H1 (cell line): Measurements from ENCODE around the gene CMKLR1. TPM values are rescaled to one million over a fixed set of nuclear protein-coding genes. Genes with fewer than 3 reads are reported as not detected.

Experiments
- CTCF ChIA-PET: fragments of 300-600 bp; sonication (Branson Sonifier 250); formaldehyde crosslinking; loops from one replicate; lab custom pipeline; 2021; ENCODE audit not compliant: partially characterized antibody; lab: Charles Lee
- POLR2A ChIA-PET: fragments of 300-600 bp; sonication (Branson Sonifier 250); formaldehyde crosslinking; loops from one replicate; lab custom pipeline; 2021; ENCODE audit warnings: inconsistent platforms; ENCODE audit not compliant: partially characterized antibody; lab: Charles Lee
- DNase-seq, 2 experiments: peaks; one replicate each; pipeline versions ENCODE4 v3.0.0 to v3.0.0-alpha.2; 2010 to 2022; ENCODE audit warnings: low spot score in 2 of 2, low read depth in 1 of 2, mixed read lengths in 1 of 2
- FAIRE-seq: peaks from 2 replicates; lab custom pipeline; 2011; peaks lifted over from hg19 to GRCh38; lab: Jason Lieb, UNC
- H2AFZ ChIP-seq: 2 replicates; pipeline ENCODE4 v1.8.1; 2012; ENCODE audit warnings: low read length, inconsistent platforms
- H2AK5ac ChIP-seq: 2 replicates; pipeline ENCODE4 v1.6.1; 2013; ENCODE audit warnings: low read depth, low read length
- H2BK120ac ChIP-seq: replicated peaks from 2 replicates; pipeline ENCODE3; 2013; ENCODE audit warnings: low read depth, low read length, inconsistent platforms
- H2BK12ac ChIP-seq: 2 replicates; pipeline ENCODE4 v1.6.1; 2013; ENCODE audit warnings: low read depth, low read length
- H2BK15ac ChIP-seq: 2 replicates; pipeline ENCODE4 v1.6.1; 2013; ENCODE audit warnings: low read length
- H2BK20ac ChIP-seq: 2 replicates; pipeline ENCODE4 v1.6.1; 2013; ENCODE audit warnings: low read length
- H2BK5ac ChIP-seq: 2 replicates; pipeline ENCODE4 v1.6.1; 2013; ENCODE audit warnings: low read depth, low read length
- H3K14ac ChIP-seq: 2 replicates; pipeline ENCODE4 v1.6.1; 2013; ENCODE audit warnings: inconsistent platforms; ENCODE audit not compliant: insufficient read length
- H3K18ac ChIP-seq: 2 replicates; pipeline ENCODE4 v1.6.1; 2013; ENCODE audit warnings: low read length; ENCODE audit errors: extremely low read depth
- H3K23ac ChIP-seq: 2 replicates; pipeline ENCODE4 v1.6.1; 2013; ENCODE audit warnings: inconsistent platforms; ENCODE audit not compliant: insufficient read length
- H3K23me2 ChIP-seq: 2 replicates; pipeline ENCODE4 v1.6.1; 2013; ENCODE audit warnings: low read depth, low read length
- H3K27ac ChIP-seq: 2 replicates; pipeline ENCODE4 v1.6.1; 2011; ENCODE audit warnings: low read depth, low read length, inconsistent platforms
- H3K27me3 ChIP-seq, 4 experiments: replicated peaks in 1 of 4; 1 replicate in 1 of 4; 2 replicates in 3 of 4; pipeline versions ENCODE4 v1.6.1 to v1.8.1; 2011 to 2013; ENCODE audit warnings: low read length in 3 of 4, mild to moderate bottlenecking in 3 of 4, inconsistent platforms in 2 of 4, mixed read lengths in 2 of 4, moderate library complexity in 1 of 4; ENCODE audit not compliant: control insufficient read depth in 3 of 4, insufficient read depth in 3 of 4; ENCODE audit errors: extremely low read depth in 1 of 4
- H3K36me3 ChIP-seq, 4 experiments: 2 replicates each; pipeline versions ENCODE4 v1.6.1 to v1.8.1; 2011 to 2013; ENCODE audit warnings: mild to moderate bottlenecking in 4 of 4, low read length in 3 of 4, moderate library complexity in 2 of 4, control low read depth in 1 of 4, inconsistent platforms in 1 of 4; ENCODE audit not compliant: insufficient read depth in 4 of 4, control insufficient read depth in 2 of 4
- H3K4ac ChIP-seq: replicated peaks from 2 replicates; pipeline ENCODE3; 2013; ENCODE audit warnings: low read length, low read depth, mixed read lengths, inconsistent platforms; ENCODE audit not compliant: insufficient read length
- H3K4me1 ChIP-seq, 4 experiments: replicated peaks in 1 of 4; 1 replicate in 1 of 4; 2 replicates in 3 of 4; pipeline versions ENCODE4 v1.6.1 to v1.8.1; 2011 to 2013; ENCODE audit warnings: low read length in 3 of 4, inconsistent platforms in 2 of 4, mixed read lengths in 1 of 4; ENCODE audit not compliant: insufficient read depth in 4 of 4, control insufficient read depth in 3 of 4
- H3K4me2 ChIP-seq, 2 experiments: 2 replicates each; pipeline versions ENCODE4 v1.6.1 to v1.8.1; 2011 to 2013; ENCODE audit warnings: low read depth in 2 of 2, low read length in 2 of 2, control low read depth in 1 of 2, inconsistent platforms in 1 of 2, mild to moderate bottlenecking in 1 of 2; ENCODE audit not compliant: insufficient read depth in 1 of 2
- H3K4me3 ChIP-seq, 4 experiments: fragments of 200-600, 300-600 bp in 1 of 4; sonication (generic), shearing (Covaris generic), sonication (Bioruptor Twin) in 1 of 4; 2 replicates each; pipeline versions ENCODE4 v1.5.1 to v1.8.1; 2011 to 2016; ENCODE audit warnings: low read length in 4 of 4, low read depth in 3 of 4, control low read depth in 2 of 4, inconsistent platforms in 2 of 4, mild to moderate bottlenecking in 2 of 4, mixed read lengths in 1 of 4, moderate library complexity in 1 of 4; ENCODE audit not compliant: insufficient read depth in 2 of 4; ENCODE audit errors: extremely low read depth in 1 of 4
- H3K56ac ChIP-seq: replicated peaks from 2 replicates; pipeline ENCODE3; 2013; ENCODE audit warnings: low read depth, mild to moderate bottlenecking, mixed read lengths, low read length, inconsistent platforms; ENCODE audit not compliant: insufficient read length
- H3K79me1 ChIP-seq: 2 replicates; pipeline ENCODE4 v1.6.1; 2013; ENCODE audit warnings: low read depth, low read length, control low read depth
- H3K79me2 ChIP-seq, 2 experiments: 2 replicates each; pipeline versions ENCODE4 v1.6.1 to v1.8.1; 2012 to 2013; ENCODE audit warnings: low read length in 2 of 2, mild to moderate bottlenecking in 2 of 2, inconsistent platforms in 1 of 2; ENCODE audit not compliant: insufficient read depth in 2 of 2, control insufficient read depth in 1 of 2
- H3K9ac ChIP-seq, 4 experiments: replicated peaks in 1 of 4; 1 replicate in 1 of 4; 2 replicates in 3 of 4; pipeline versions ENCODE4 v1.6.1 to v1.8.1; 2011 to 2013; ENCODE audit warnings: low read depth in 3 of 4, low read length in 3 of 4, control low read depth in 2 of 4, mild to moderate bottlenecking in 2 of 4, moderate library complexity in 2 of 4, inconsistent platforms in 1 of 4; ENCODE audit errors: extremely low read depth in 1 of 4
- H3K9me3 ChIP-seq, 2 experiments: 2 replicates each; pipeline versions ENCODE4 v1.6.1 to v1.8.1; 2012 to 2013; ENCODE audit warnings: mild to moderate bottlenecking in 2 of 2, moderate library complexity in 2 of 2, control low read depth in 1 of 2, inconsistent platforms in 1 of 2, low read depth in 1 of 2, low read length in 1 of 2, mixed read lengths in 1 of 2; ENCODE audit not compliant: insufficient read depth in 2 of 2
- H4K20me1 ChIP-seq, 2 experiments: replicated peaks in 1 of 2; 2 replicates each; pipeline versions ENCODE3 to v1.8.1; 2011 to 2013; ENCODE audit warnings: inconsistent platforms in 2 of 2, low read length in 2 of 2, mild to moderate bottlenecking in 1 of 2; ENCODE audit not compliant: insufficient read depth in 2 of 2, control insufficient read depth in 1 of 2
- H4K5ac ChIP-seq: 2 replicates; pipeline ENCODE4 v1.6.1; 2013; ENCODE audit warnings: low read length, low read depth, mixed read lengths, inconsistent platforms; ENCODE audit not compliant: insufficient read length
- H4K8ac ChIP-seq: 2 replicates; pipeline ENCODE4 v1.8.0; 2013; ENCODE audit warnings: mild to moderate bottlenecking, moderate library complexity, low read length, inconsistent platforms; ENCODE audit not compliant: insufficient read depth; ENCODE audit errors: extremely low read depth
- H4K91ac ChIP-seq: replicated peaks from 2 replicates; pipeline ENCODE3; 2013; ENCODE audit warnings: low read length, mixed read lengths, inconsistent platforms; ENCODE audit not compliant: insufficient read length
- BRCA1 ChIP-seq: IDR thresholded peaks from 2 replicates; pipeline ENCODE4 v1.6.1; 2012; ENCODE audit warnings: low read depth, low read length, improper control_type of control experiment
- CBX5 ChIP-seq: fragments of 300-800, 300-1000 bp; sonication (generic); IDR thresholded peaks from 2 replicates; pipeline ENCODE4 v1.7.1; 2016; ENCODE audit warnings: antibody characterized with exemption, low read length, low read depth
- CTBP2 ChIP-seq: IDR thresholded peaks from 2 replicates; pipeline ENCODE4 v1.7.0; 2011; ENCODE audit warnings: borderline replicate concordance, mild to moderate bottlenecking, moderate library complexity, mixed read lengths, low read length; ENCODE audit not compliant: insufficient read depth, insufficient read length
- KDM1A ChIP-seq: fragments of 200-600, 300-600 bp; sonication (generic); IDR thresholded peaks from 2 replicates; pipeline ENCODE4 v1.7.1; 2016; ENCODE audit warnings: mild to moderate bottlenecking, low read length, borderline replicate concordance
- NANOG ChIP-seq: IDR thresholded peaks from 2 replicates; pipeline ENCODE4 v1.6.1; 2011; ENCODE audit warnings: low read length, low read depth, mild to moderate bottlenecking, inconsistent platforms; ENCODE audit not compliant: insufficient read depth, poor library complexity, severe bottlenecking
- POLR2A ChIP-seq, 2 experiments: IDR thresholded peaks; 1 replicate in 1 of 2; 2 replicates in 1 of 2; pipeline ENCODE4 v1.6.1; 2011; ENCODE audit warnings: low read depth in 2 of 2, low read length in 2 of 2, mild to moderate bottlenecking in 2 of 2; ENCODE audit errors: control extremely low read depth in 1 of 2
- RBBP5 ChIP-seq: IDR thresholded peaks from 2 replicates; pipeline ENCODE4 v1.7.1; 2012; ENCODE audit warnings: low read depth, mild to moderate bottlenecking, inconsistent platforms, low read length, moderate library complexity, borderline replicate concordance
- SIN3A ChIP-seq, 2 experiments: IDR thresholded peaks in 1 of 2; conservative IDR thresholded peaks in 1 of 2; 2 replicates each; pipeline ENCODE4 v1.6.1; 2011 to 2012; ENCODE audit warnings: low read length in 2 of 2, improper control_type of control experiment in 1 of 2, low read depth in 1 of 2, mild to moderate bottlenecking in 1 of 2
- TEAD4 ChIP-seq: IDR thresholded peaks from 2 replicates; pipeline ENCODE4 v1.6.1; 2012; ENCODE audit warnings: low read depth, low read length, inconsistent platforms, mixed read lengths
- WGBS, 2 experiments: shearing (Covaris generic) in 1 of 2; methylation state at CpG; one replicate each; pipeline versions ENCODE4 v1.1.6 to v1.1.7; 2013 to 2015; ENCODE audit warnings: low lambda C conversion rate in 2 of 2, mixed read lengths in 2 of 2, inconsistent platforms in 1 of 2, low coverage in 1 of 2, missing lambda C conversion rate in 1 of 2; ENCODE audit not compliant: insufficient replicate concordance in 2 of 2, insufficient coverage in 1 of 2, insufficient read length in 1 of 2; ENCODE audit errors: extremely low coverage in 1 of 2, missing lambda C conversion rate in 1 of 2; 5-methylcytosine and 5-hydroxymethylcytosine counted together
- polyA plus RNA-seq, 7 experiments: library from polyadenylated mRNA; depleted of rRNA in 3 of 7; stranded (reverse) in 5 of 7; unstranded in 2 of 7; fragments of >200 nt in 5 of 7; fragments of 200-250 nt in 2 of 7; gene quantifications; 1 replicate in 5 of 7; 2 replicates in 1 of 7; 4 replicates in 1 of 7; pipeline versions ENCODE4 v1.2.1 to v1.2.3, GENCODE V29; 2011 to 2013; ENCODE audit warnings: missing spikeins in 2 of 7, mixed read lengths in 2 of 7
- total RNA-seq: library from RNA; stranded (reverse); fragmentation: NEBNext Ultra II Directional; extraction: Animal tissue kit (Norgen Biotek cat#: 25700); gene quantifications from 2 replicates; pipeline ENCODE4 v1.2.1, GENCODE V29; 2021

The CMKLR1 gene
- total and polyA plus RNA-seq, 2 of the 8 experiments (the other 6 are each of a cell fraction or from before 2014, with no cell fraction given) = 2.1 to 2.8 TPM

GRCh38 chr12:108247130-108247529 lies 92.0 kb downstream of the CMKLR1 start:
- Histone ChIP-seq H2BK15ac (no peak overlapping the region), H2BK120ac (no peak overlapping the region), H3K4me2 (no peak overlapping the region), H2AK5ac (no peak overlapping the region), H3K23ac (no peak overlapping the region), H3K9me3 (no peaks in the 10 kb centered on the region), H4K8ac (no peak overlapping the region), H3K27me3 (no peaks in the 10 kb centered on the region), H3K4me1 (no peaks in the 10 kb centered on the region), H3K79me1 (no peaks in the 10 kb centered on the region), H4K20me1 (no peaks in the 10 kb centered on the region), H2BK12ac (no peak overlapping the region), H3K14ac (no peak overlapping the region), H3K36me3 (no peaks in the 10 kb centered on the region), H4K5ac (no peak overlapping the region), H2BK20ac (no peak overlapping the region), H3K4me3 (no peak overlapping the region), H3K18ac (no peak overlapping the region), H3K9ac (no peak overlapping the region), H3K27ac (no peak overlapping the region), H3K79me2 (no peaks in the 10 kb centered on the region), H3K23me2 (no peaks in the 10 kb centered on the region), H4K91ac (no peak overlapping the region), H3K4ac (no peak overlapping the region), H3K56ac (no peak overlapping the region)
- 92 to 100% methylated on average over 1 to 2 of the region's 2 CpGs for WGBS, 2 experiments
- no peak for FAIRE-seq
- ChIA-PET CTCF (interaction anchor here (0.6 to 3.0 kb wide), 10 partner anchors 10 to 257 kb away, joined by 3 to 12 read pairs (median 3); no protein-coding TSS in a partner anchor), POLR2A (interaction anchor here (1.2 kb wide), 1 partner anchor 133 kb away, joined by 3 read pairs; no protein-coding TSS in a partner anchor)
- DNase-seq = no peak
- TF ChIP-seq RBBP5 (no peak), BRCA1 (no peak), TEAD4 (no peak), CTBP2 (no peak), SIN3A (conservative IDR thresholded peaks at IDR 0.05 in 1 of 2, IDR thresholded peaks at IDR 0.05 in 1 of 2; ENCODE audit: low read depth in 1 of 2, low read length in 2 of 2) (no peak), CBX5 (no peak), NANOG (no peak), POLR2A (IDR thresholded peaks at IDR 0.05; ENCODE audit: control extremely low read depth in 1 of 2, low read depth in 2 of 2, low read length in 2 of 2) (no peak), KDM1A (no peak)
- TF ChIP-seq, all 59 proteins: peak for 0
- no peak overlapping the region for H2BK5ac ChIP-seq
- no peak overlapping the region for H2AFZ ChIP-seq
